ENCODE data around the gene WDR64. TPM values are rescaled to one million over a fixed set of nuclear protein-coding genes. Genes with fewer than 3 reads are reported as not detected.
A peak's percentile ranks its signal among the peaks of the same experiment; 100 is the strongest.

Gene WDR64
- total RNA-seq, 1 donor from 2014 or later, result not detected

GRCh38 chr1:241630899-241631298, 21.2 kb upstream of the WDR64 start:
- DNase-seq (ENCODE audit: low read depth, low spot score), result no peak

GRCh38 chr1:241631674-241632073, 20.4 kb upstream of the WDR64 start:
- no peak for DNase-seq (ENCODE audit: low read depth, low spot score)

GRCh38 chr1:241632987-241633386, 19.1 kb upstream of the WDR64 start:
- no peak for DNase-seq (ENCODE audit: low read depth, low spot score)

- no peak for DNase-seq (ENCODE audit: low read depth, low spot score)
Observed at GRCh38 chr1:241635556-241636152, 16.4 kb upstream of the WDR64 start.

DNA sequence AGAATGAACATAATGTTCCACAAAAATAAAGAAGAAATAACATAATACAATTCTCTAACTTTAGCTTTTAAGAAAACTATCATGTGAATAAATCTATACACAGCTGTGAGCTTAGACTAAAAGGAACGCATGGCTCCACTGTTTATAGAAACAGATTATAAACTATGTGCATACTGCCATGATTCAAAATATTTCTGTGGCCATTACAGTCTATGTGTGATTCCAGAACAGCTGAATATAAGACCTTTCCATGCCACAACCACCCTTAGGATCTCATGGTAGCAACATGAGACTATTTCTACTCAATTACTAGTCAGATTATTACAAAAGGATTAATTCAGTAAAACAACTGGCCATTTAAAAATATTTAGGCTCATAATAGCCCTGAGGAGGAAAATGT, 15.8 kb upstream of the WDR64 start:
- no peak for DNase-seq (ENCODE audit: low read depth, low spot score)

- no peak for DNase-seq (ENCODE audit: low read depth, low spot score)
Observed at GRCh38 chr1:241637046-241637590, 15.0 kb upstream of the WDR64 start.

DNA sequence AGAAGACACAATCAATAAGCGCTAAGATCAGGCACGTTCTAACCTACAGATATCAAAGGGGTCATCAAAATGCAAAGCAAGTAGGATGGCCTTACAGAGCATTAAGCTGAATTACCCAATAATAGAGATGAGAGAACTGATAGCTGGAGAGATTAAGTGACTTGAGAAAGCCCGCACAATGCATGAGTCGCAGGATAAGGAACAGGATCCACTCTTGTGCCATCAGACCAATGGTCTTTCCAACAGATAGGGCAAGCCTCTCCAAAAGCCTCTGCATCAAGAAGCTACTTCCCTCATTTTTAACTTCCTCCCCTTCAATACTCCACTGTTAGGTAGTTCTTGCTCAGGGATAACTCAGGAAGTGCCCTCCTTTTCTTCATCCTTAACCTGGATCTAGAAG, 14.5 kb upstream of the WDR64 start:
- DNase-seq (ENCODE audit: low read depth, low spot score), result no peak

- DNase-seq (ENCODE audit: low read depth, low spot score), result no peak
Observed at GRCh38 chr1:241638099-241638682, 13.9 kb upstream of the WDR64 start.

- DNase-seq (ENCODE audit: low read depth, low spot score), result no peak
Observed at GRCh38 chr1:241638909-241639622, 13.0 kb upstream of the WDR64 start.

DNA sequence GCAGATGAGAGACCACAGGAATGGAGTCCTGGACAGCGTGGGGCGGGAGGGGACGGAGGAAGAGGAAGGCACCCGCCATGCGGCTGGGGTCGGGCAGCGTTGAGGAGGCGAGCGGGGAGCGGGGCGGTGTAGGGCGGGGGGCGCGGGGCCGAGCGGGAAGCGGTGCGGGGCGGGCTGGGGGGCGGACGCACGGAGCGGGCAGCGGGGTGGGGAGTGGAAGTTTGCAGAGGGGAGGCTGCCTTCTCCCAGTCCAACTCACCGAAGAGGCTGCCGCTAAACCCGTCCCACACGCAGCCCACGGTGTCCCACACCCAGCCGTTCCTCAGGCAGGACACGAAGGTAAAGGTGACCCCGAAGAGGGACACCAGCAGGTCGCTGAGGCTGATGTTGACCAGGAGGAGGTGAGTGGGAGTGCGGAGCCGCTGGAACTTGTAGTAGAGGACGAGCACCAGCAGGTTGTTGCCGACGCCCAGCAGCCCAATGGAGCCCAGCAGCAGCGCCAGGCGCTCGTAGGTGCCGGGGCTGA, 12.4 kb upstream of the WDR64 start:
- DNase-seq (ENCODE audit: low read depth, low spot score), result no peak

DNA sequence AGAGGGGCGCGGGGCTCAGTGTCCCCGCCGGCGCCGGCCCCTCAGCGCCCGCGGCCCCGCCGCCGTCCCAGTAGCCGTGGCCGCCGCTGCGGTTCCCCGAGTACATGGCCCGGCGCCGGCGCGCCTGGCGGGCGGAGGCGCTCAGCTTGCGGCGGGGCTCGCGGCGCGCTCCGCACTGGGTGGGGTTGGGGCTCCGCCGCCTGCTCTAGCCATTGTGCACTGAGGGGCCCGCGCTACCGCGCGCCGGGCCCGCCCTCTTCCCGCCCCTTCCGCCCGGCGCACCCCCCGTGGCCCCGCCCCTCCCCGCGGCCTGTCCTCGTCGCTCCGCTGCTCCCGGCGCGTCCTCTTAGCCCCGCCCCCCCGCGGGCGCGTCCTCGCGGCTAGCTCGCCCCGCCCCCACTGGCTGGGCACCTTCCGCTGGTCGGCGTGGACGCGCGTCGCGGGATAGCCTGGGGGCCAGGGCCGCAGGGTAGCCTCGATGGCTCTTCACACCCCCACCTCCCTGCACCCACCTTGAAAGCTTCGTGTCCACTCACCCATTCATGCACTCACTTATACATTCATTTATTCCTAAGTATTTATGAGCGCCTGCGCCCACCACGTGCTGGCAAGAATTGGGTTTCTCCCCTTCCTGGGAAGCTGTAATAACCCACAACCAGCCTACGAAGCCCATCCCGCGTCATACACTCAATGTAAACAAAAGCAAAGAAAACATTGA, 11.8 kb upstream of the WDR64 start, which contains the start of the genes CHML and OPN3:
Gene CHML (minus strand): TSS at position 221 of the 718 bp plus-strand sequence. CDS start 4,603 bp downstream, outside the sequence.
Gene OPN3 (minus strand): TSS at position 221 of the 718 bp plus-strand sequence. CDS start 115 bp downstream, at position 106.
- DNase-seq (ENCODE audit: low read depth, low spot score), result peak; percentile 63

GRCh38 chr1:241640867-241641622, 11.0 kb upstream of the WDR64 start:
- no peak for DNase-seq (ENCODE audit: low read depth, low spot score)

GRCh38 chr1:241641773-241642592, 10.1 kb upstream of the WDR64 start:
- DNase-seq (ENCODE audit: low read depth, low spot score), result no peak

GRCh38 chr1:241642593-241642944, 9.5 kb upstream of the WDR64 start:
- no peak for DNase-seq (ENCODE audit: low read depth, low spot score)

DNA sequence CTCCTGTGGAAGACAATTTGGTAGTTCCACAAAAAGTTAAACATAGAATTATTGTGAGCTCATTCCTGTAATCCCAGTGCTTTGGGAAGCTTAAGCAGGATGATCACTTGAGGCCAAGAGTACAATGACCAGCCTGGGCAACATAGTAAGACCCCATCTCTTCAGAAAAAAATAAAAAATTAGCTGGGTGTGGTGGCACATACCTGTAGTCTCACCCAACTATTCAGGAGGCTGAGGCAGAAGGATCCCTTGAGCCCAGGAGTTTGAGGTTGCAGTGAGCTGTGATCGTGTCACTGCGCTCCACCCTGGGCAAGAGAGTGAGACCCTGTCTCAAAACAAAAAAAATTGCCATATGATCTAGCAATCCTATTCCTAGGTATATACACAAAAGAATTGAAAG, 7.8 kb upstream of the WDR64 start:
- no peak for DNase-seq (ENCODE audit: low read depth, low spot score)

GRCh38 chr1:241645199-241645598, 6.9 kb upstream of the WDR64 start:
- no peak for DNase-seq (ENCODE audit: low read depth, low spot score)

GRCh38 chr1:241646201-241646600, 5.9 kb upstream of the WDR64 start:
- DNase-seq (ENCODE audit: low read depth, low spot score), result no peak

GRCh38 chr1:241647658-241648057, 4.4 kb upstream of the WDR64 start:
- DNase-seq (ENCODE audit: low read depth, low spot score), result no peak

DNA sequence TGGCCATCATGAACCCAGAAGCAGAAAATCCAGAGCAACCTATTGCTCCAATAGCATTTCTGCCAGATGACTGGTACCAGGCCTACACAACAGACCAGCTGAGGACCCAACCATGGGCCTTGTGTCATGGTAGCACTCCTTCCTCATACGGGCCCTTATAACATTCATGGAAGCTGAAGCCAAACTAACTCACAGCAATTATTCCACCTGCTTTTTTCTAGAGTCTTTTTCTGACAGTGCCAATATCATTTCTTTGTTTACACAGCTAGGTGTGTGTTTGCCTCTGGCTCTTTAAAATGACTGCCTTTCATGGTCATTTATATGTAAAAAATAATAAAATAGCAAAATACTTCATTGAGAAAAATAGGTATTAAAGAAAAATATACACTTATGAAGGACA, 3.9 kb upstream of the WDR64 start:
- DNase-seq (ENCODE audit: low read depth, low spot score), result no peak

DNA sequence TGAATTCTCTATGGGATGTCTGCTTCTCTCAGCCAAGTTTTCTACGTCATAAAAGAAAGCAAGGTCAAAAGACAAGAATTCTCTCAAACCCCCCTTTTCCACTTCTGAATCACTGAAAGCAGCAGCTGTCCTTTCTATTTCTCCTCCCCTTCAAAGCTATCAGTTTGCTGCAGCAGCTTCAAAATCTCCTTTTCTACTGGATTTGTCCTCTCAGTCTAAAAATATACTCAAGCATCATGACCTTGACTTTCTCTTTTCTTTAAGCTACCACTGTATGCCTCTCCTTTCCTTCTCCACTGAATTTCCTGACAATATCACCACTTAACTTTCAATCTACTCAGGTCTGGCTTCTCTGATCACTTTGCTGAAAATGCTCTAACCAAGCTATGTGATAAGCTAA, 1.9 kb downstream of the WDR64 start:
- DNase-seq (ENCODE audit: low read depth, low spot score), result no peak
